Naive thymus-derived CD8-positive, alpha-beta T cell (primary cell): ENCODE data around the gene WBP4. TPM values are rescaled to one million over a fixed set of nuclear protein-coding genes. Genes with fewer than 3 reads are reported as not detected.

ENCODE experiments used
- ATAC-seq, 2 donors: fragments of 150-1000 bp; cut with Tn5 transposase in 1 of 2; sonication (Bioruptor Pico), chemical (Tn5 transposase) in 1 of 2; 1 replicate in 1 of 2; 2 replicates in 1 of 2; pipeline ENCODE4 v1.10.0; 2021; ENCODE audit warnings: mild to moderate bottlenecking in 2 of 2, moderate library complexity in 2 of 2
- POLR2A ChIA-PET: fragments of 350-600 bp; sonication (Branson Sonifier 250); formaldehyde crosslinking; loops from one replicate; lab custom pipeline; 2021; ENCODE audit warnings: antibody characterized with exemption; lab: Charles Lee
- DNase-seq, 10 donors: peaks; one replicate each; pipeline versions ENCODE4 v3.0.0 to v3.0.0-alpha.2; 2020 to 2022
- H3K27ac Mint-ChIP-seq, 10 donors: one replicate each; pipeline ENCODE4 v1.8.0; 2020 to 2022; ENCODE audit warnings: mild to moderate bottlenecking in 10 of 10, mixed read lengths in 10 of 10, moderate library complexity in 4 of 10, inconsistent platforms in 1 of 10
- H3K27me3 Mint-ChIP-seq, 5 donors: one replicate each; pipeline ENCODE4 v1.8.0; 2021 to 2022; ENCODE audit warnings: mixed read lengths in 5 of 5
- H3K36me3 Mint-ChIP-seq, 3 donors: one replicate each; pipeline ENCODE4 v1.8.0; 2020 to 2022; ENCODE audit warnings: mixed read lengths in 3 of 3, mild to moderate bottlenecking in 2 of 3, inconsistent platforms in 1 of 3
- H3K4me1 Mint-ChIP-seq, 4 donors: one replicate each; pipeline ENCODE4 v1.8.0; 2021 to 2022; ENCODE audit warnings: mixed read lengths in 4 of 4
- H3K4me3 Mint-ChIP-seq, 10 donors: one replicate each; pipeline ENCODE4 v1.8.0; 2020 to 2022; ENCODE audit warnings: mild to moderate bottlenecking in 10 of 10, mixed read lengths in 10 of 10, moderate library complexity in 6 of 10, inconsistent platforms in 1 of 10
- H3K9me3 Mint-ChIP-seq, 9 donors: one replicate each; pipeline ENCODE4 v1.8.0; 2020 to 2022; ENCODE audit warnings: mixed read lengths in 9 of 9, mild to moderate bottlenecking in 3 of 9, inconsistent platforms in 1 of 9, moderate library complexity in 1 of 9
- polyA plus RNA-seq, 3 donors: library from polyadenylated mRNA; unstranded; fragments of 300-500 nt; fragmentation: Illumina TruSeq; gene quantifications; one replicate each; pipeline ENCODE4 v1.2.3, GENCODE V29; 2021
- total RNA-seq, 8 experiments: library from RNA in 2 of 8; stranded (reverse) in 2 of 8; gene quantifications; one replicate each; pipeline ENCODE4 v1.2.3 and lab custom pipeline; 2021 to 2026

The WBP4 gene
- total and polyA plus RNA-seq, 5 experiments from 2014 or later, result 3.7 to 9.0 (median 4.9) TPM

GRCh38 chr13:41060082-41060723 lies 1.1 kb upstream of the WBP4 start:
- Mint-ChIP-seq H3K4me3 (peak overlapping the region; percentile 95 to 100 (median 100)), H3K4me1 (peaks cover 24 to 74% (median 66%) of the 10 kb centered on the region in 4 donors), H3K27me3 (peaks cover 0 to 13% (median 0%) of the 10 kb centered on the region in 5 donors), H3K27ac (peak overlapping the region; percentile 98 to 100 (median 99)), H3K9me3 (peaks cover 0 to 10% (median 0%) of the 10 kb centered on the region in 9 donors), H3K36me3 (peaks cover 0 to 10% (median 6%) of the 10 kb centered on the region in 3 donors)
- DNase-seq (peak in 7 of 10 donors; percentile 40 to 81 (median 60)), ATAC-seq (peak; percentile 42 to 43)
- POLR2A ChIA-PET, result interaction anchor here (0.8 to 4.4 kb wide), 27 partner anchors 21 to 402 kb away, joined by 3 to 51 read pairs (median 4); partner anchors contain the start of genes ELF1 and MTRF1

- Mint-ChIP-seq H3K4me3 (peak overlapping the region; percentile 95 to 100 (median 100)), H3K36me3 (peaks cover 0 to 15% (median 6%) of the 10 kb centered on the region in 3 donors), H3K9me3 (peaks cover 0 to 10% (median 0%) of the 10 kb centered on the region in 9 donors), H3K27me3 (peaks cover 0 to 13% (median 0%) of the 10 kb centered on the region in 5 donors), H3K4me1 (peaks cover 22 to 72% (median 62%) of the 10 kb centered on the region in 4 donors), H3K27ac (peak overlapping the region; percentile 98 to 100 (median 99))
- DNase-seq (peak in 9 of 10 donors; percentile 80 to 91 (median 84)), ATAC-seq (peak; percentile 67 to 75)
- POLR2A ChIA-PET, result interaction anchor here (0.6 to 4.4 kb wide), 32 partner anchors 13 to 401 kb away, joined by 3 to 51 read pairs (median 4); partner anchors contain the start of genes ELF1, MTRF1, NAA16 and SLC25A15
Observed at GRCh38 chr13:41060724-41061074, 610 bp upstream of the WBP4 start.

- H3K36me3 Mint-ChIP-seq, result peaks cover 0 to 27% (median 11%) of the 10 kb centered on the region in 3 donors
- POLR2A ChIA-PET, result interaction anchor here (1.5 to 4.4 kb wide), 6 partner anchors 19 to 400 kb away, joined by 3 to 51 read pairs (median 9); partner anchors contain the start of gene ELF1
- peak overlapping the region; percentile 98 to 100 (median 99) for H3K27ac Mint-ChIP-seq
- H3K27me3 Mint-ChIP-seq, result peaks cover 0 to 13% (median 0%) of the 10 kb centered on the region in 5 donors
- ATAC-seq, result peak in 1 of 2 donors; percentile 0
- H3K9me3 Mint-ChIP-seq, result peaks cover 0 to 10% (median 0%) of the 10 kb centered on the region in 9 donors
- no peak for DNase-seq
- peaks cover 17 to 58% (median 50%) of the 10 kb centered on the region in 4 donors for H3K4me1 Mint-ChIP-seq
- H3K4me3 Mint-ChIP-seq, result peak overlapping the region; percentile 95 to 100 (median 100)
Observed at GRCh38 chr13:41061914-41062837, 867 bp downstream of the WBP4 start.

GRCh38 chr13:41064493-41064892 lies 3.2 kb downstream of the WBP4 start:
- Mint-ChIP-seq H3K4me1 (peaks cover 15 to 34% (median 31%) of the 10 kb centered on the region in 4 donors), H3K27ac (peak overlapping the region in 1 of 10 donors; percentile 83), H3K9me3 (peaks cover 0 to 10% (median 0%) of the 10 kb centered on the region in 9 donors), H3K27me3 (peaks cover 0 to 13% (median 0%) of the 10 kb centered on the region in 5 donors), H3K4me3 (no peak overlapping the region), H3K36me3 (peaks cover 4 to 44% (median 26%) of the 10 kb centered on the region in 3 donors)
- POLR2A ChIA-PET, result interaction anchor here (0.6 to 1.4 kb wide), 2 partner anchors 286 to 400 kb away, joined by 3 read pairs; no protein-coding TSS in a partner anchor
- no peak for ATAC-seq
- no peak for DNase-seq

- Mint-ChIP-seq H3K4me1 (peaks cover 13 to 30% (median 26%) of the 10 kb centered on the region in 4 donors), H3K27me3 (peaks cover 0 to 13% (median 0%) of the 10 kb centered on the region in 5 donors), H3K36me3 (peaks cover 6 to 48% (median 28%) of the 10 kb centered on the region in 3 donors), H3K4me3 (no peak overlapping the region), H3K27ac (peak overlapping the region in 1 of 10 donors; percentile 27), H3K9me3 (peaks cover 0 to 10% (median 0%) of the 10 kb centered on the region in 9 donors)
- POLR2A ChIA-PET, result interaction anchor here (0.6 to 1.4 kb wide), 2 partner anchors 66 to 400 kb away, joined by 3 read pairs; no protein-coding TSS in a partner anchor
- DNase-seq (no peak), ATAC-seq (no peak)
Observed at GRCh38 chr13:41065078-41065477, 3.8 kb downstream of the WBP4 start.

- H3K4me3 Mint-ChIP-seq, result no peak overlapping the region
- peaks cover 0 to 4% (median 2%) of the 10 kb centered on the region in 4 donors for H3K4me1 Mint-ChIP-seq
- H3K27ac Mint-ChIP-seq, result no peak overlapping the region
- ATAC-seq, result no peak
- no peak for DNase-seq
- H3K9me3 Mint-ChIP-seq, result no peaks in the 10 kb centered on the region
- POLR2A ChIA-PET, result interaction anchor here (1.5 kb wide), 1 partner anchor 14 kb away, joined by 3 read pairs; no protein-coding TSS in a partner anchor
- H3K27me3 Mint-ChIP-seq, result no peaks in the 10 kb centered on the region
- H3K36me3 Mint-ChIP-seq, result peaks cover 16 to 86% (median 35%) of the 10 kb centered on the region in 3 donors
Observed at GRCh38 chr13:41074523-41074922, 13.2 kb downstream of the WBP4 start.

- Mint-ChIP-seq H3K4me1 (peaks cover 0 to 4% (median 2%) of the 10 kb centered on the region in 4 donors), H3K4me3 (no peak overlapping the region), H3K27ac (no peak overlapping the region), H3K27me3 (no peaks in the 10 kb centered on the region), H3K36me3 (peaks cover 14 to 85% (median 36%) of the 10 kb centered on the region in 3 donors), H3K9me3 (no peaks in the 10 kb centered on the region)
- ATAC-seq, result peak; percentile 43 to 47
- POLR2A ChIA-PET, result no interaction called here
- peak in 8 of 10 donors; percentile 9 to 58 (median 28) for DNase-seq
Observed at GRCh38 chr13:41075034-41075433, 13.7 kb downstream of the WBP4 start.

- H3K9me3 Mint-ChIP-seq, result no peaks in the 10 kb centered on the region
- H3K4me3 Mint-ChIP-seq, result no peak overlapping the region
- POLR2A ChIA-PET, result no interaction called here
- peaks cover 10 to 84% (median 35%) of the 10 kb centered on the region in 3 donors for H3K36me3 Mint-ChIP-seq
- H3K27ac Mint-ChIP-seq, result peak overlapping the region in 1 of 10 donors; percentile 41
- no peaks in the 10 kb centered on the region for H3K27me3 Mint-ChIP-seq
- DNase-seq (no peak), ATAC-seq (no peak)
- peaks cover 0 to 4% (median under 1%) of the 10 kb centered on the region in 4 donors for H3K4me1 Mint-ChIP-seq
Observed at GRCh38 chr13:41075485-41075884, 14.2 kb downstream of the WBP4 start.

- Mint-ChIP-seq H3K27me3 (no peaks in the 10 kb centered on the region), H3K27ac (no peak overlapping the region), H3K9me3 (no peaks in the 10 kb centered on the region), H3K4me1 (peaks cover 0 to 4% (median under 1%) of the 10 kb centered on the region in 4 donors), H3K4me3 (no peak overlapping the region), H3K36me3 (peaks cover 6 to 83% (median 42%) of the 10 kb centered on the region in 3 donors)
- ATAC-seq, result no peak
- DNase-seq, result no peak
- POLR2A ChIA-PET, result no interaction called here
Observed at GRCh38 chr13:41077475-41077874, 16.2 kb downstream of the WBP4 start.

GRCh38 chr13:41079725-41080124 lies 18.4 kb downstream of the WBP4 start:
- peak overlapping the region in 1 of 10 donors; percentile 58 for H3K27ac Mint-ChIP-seq
- no peaks in the 10 kb centered on the region for H3K27me3 Mint-ChIP-seq
- peaks cover 9 to 81% (median 49%) of the 10 kb centered on the region in 3 donors for H3K36me3 Mint-ChIP-seq
- no peak overlapping the region for H3K4me3 Mint-ChIP-seq
- H3K4me1 Mint-ChIP-seq, result peaks cover 0 to 4% (median under 1%) of the 10 kb centered on the region in 4 donors
- H3K9me3 Mint-ChIP-seq, result peaks cover 0 to 2% (median 0%) of the 10 kb centered on the region in 9 donors
- POLR2A ChIA-PET, result no interaction called here
- no peak for DNase-seq
- ATAC-seq, result no peak

GRCh38 chr13:41085961-41086585 lies 24.8 kb downstream of the WBP4 start:
- Mint-ChIP-seq H3K4me1 (peaks cover 3 to 8% (median 6%) of the 10 kb centered on the region in 4 donors), H3K9me3 (peaks cover 0 to 12% (median 4%) of the 10 kb centered on the region in 9 donors), H3K36me3 (peaks cover 14 to 28% (median 22%) of the 10 kb centered on the region in 3 donors), H3K27me3 (no peaks in the 10 kb centered on the region), H3K27ac (peak overlapping the region; percentile 0 to 84 (median 48)), H3K4me3 (no peak overlapping the region)
- peak in 1 of 2 donors; percentile 20 for ATAC-seq
- no peak for DNase-seq
- POLR2A ChIA-PET, result no interaction called here
